IMR-90 (cell line): ENCODE data around the gene IRAK3. TPM values are rescaled to one million over a fixed set of nuclear protein-coding genes. Genes with fewer than 3 reads are reported as not detected.

Experiments
- ATAC-seq: fragments of 200-7000 bp; cut with Tn5 transposase; 2 replicates; pipeline ENCODE4 v1.9.1; 2020; ENCODE audit warnings: low read depth, mild to moderate bottlenecking, moderate library complexity
- BruUV-seq: library from RNA; stranded (reverse); fragments of 400-500 nt; replicated peaks from 2 replicates; lab custom pipeline; 2021; lab: Mats Ljungman, UMichigan
- CTCF ChIA-PET: fragments of 300-600 bp; formaldehyde crosslinking; extraction: SDS; loops from one replicate; lab custom pipeline; 2021; ENCODE audit warnings: antibody characterized with exemption; lab: Yijun Ruan, JAX
- POLR2A ChIA-PET: fragments of 300-600 bp; sonication (Branson Sonifier 250); formaldehyde crosslinking; loops from one replicate; lab custom pipeline; 2022; ENCODE audit warnings: antibody characterized with exemption; ENCODE audit not compliant: unreplicated experiment; lab: Charles Lee
- DNase-seq: peaks from one replicate; pipeline ENCODE4 v3.0.0; 2013
- H2AFZ ChIP-seq: replicated peaks from 2 replicates; pipeline ENCODE3; 2013; ENCODE audit warnings: low read length, mild to moderate bottlenecking; ENCODE audit not compliant: poor library complexity
- H2AK5ac ChIP-seq: 2 replicates; pipeline ENCODE4 v1.6.1; 2013; ENCODE audit warnings: low read depth, low read length, inconsistent platforms
- H2AK9ac ChIP-seq: replicated peaks from 2 replicates; pipeline ENCODE3; 2013; ENCODE audit warnings: mild to moderate bottlenecking, low read depth, low read length, moderate library complexity; ENCODE audit not compliant: poor library complexity
- H2BK120ac ChIP-seq: 2 replicates; pipeline ENCODE4 v1.6.1; 2013; ENCODE audit warnings: low read depth, low read length, inconsistent platforms
- H2BK15ac ChIP-seq: 3 replicates; pipeline ENCODE4 v1.6.1; 2013; ENCODE audit warnings: low read depth, low read length, inconsistent platforms
- H2BK20ac ChIP-seq: 2 replicates; pipeline ENCODE4 v1.6.1; 2013; ENCODE audit warnings: low read depth, mild to moderate bottlenecking, inconsistent platforms, low read length, moderate library complexity
- H2BK5ac ChIP-seq: 2 replicates; pipeline ENCODE4 v1.6.1; 2013; ENCODE audit warnings: mild to moderate bottlenecking, low read depth, low read length, inconsistent platforms; ENCODE audit not compliant: poor library complexity, severe bottlenecking
- H3K14ac ChIP-seq: replicated peaks from 2 replicates; pipeline ENCODE4 v1.6.1; 2013; ENCODE audit warnings: low read depth, low read length, inconsistent platforms
- H3K18ac ChIP-seq: 2 replicates; pipeline ENCODE4 v1.6.1; 2013; ENCODE audit warnings: low read depth, low read length, control low read depth
- H3K23ac ChIP-seq: 2 replicates; pipeline ENCODE4 v1.6.1; 2013; ENCODE audit warnings: low read depth, low read length, inconsistent platforms
- H3K27ac ChIP-seq: 2 replicates; pipeline ENCODE4 v1.5.1; 2013; ENCODE audit warnings: mild to moderate bottlenecking, control low read depth, low read length; ENCODE audit not compliant: insufficient read depth
- H3K27me3 ChIP-seq: 2 replicates; pipeline ENCODE4 v1.6.1; 2013; ENCODE audit warnings: low read length; ENCODE audit not compliant: control insufficient read depth, insufficient read depth
- H3K36me3 ChIP-seq: 2 replicates; pipeline ENCODE4 v1.6.1; 2013; ENCODE audit warnings: low read length, mixed read lengths; ENCODE audit not compliant: control insufficient read depth, insufficient read depth
- H3K4ac ChIP-seq: 2 replicates; pipeline ENCODE4 v1.6.1; 2013; ENCODE audit warnings: low read depth, low read length, inconsistent platforms
- H3K4me1 ChIP-seq: 2 replicates; pipeline ENCODE4 v1.6.1; 2013; ENCODE audit warnings: low read length, mixed read lengths; ENCODE audit not compliant: control insufficient read depth, insufficient read depth
- H3K4me2 ChIP-seq: 2 replicates; pipeline ENCODE4 v1.6.1; 2013; ENCODE audit warnings: low read depth, mild to moderate bottlenecking, control low read depth, low read length, moderate library complexity
- H3K4me3 ChIP-seq: 2 replicates; pipeline ENCODE4 v1.5.1; 2013; ENCODE audit warnings: low read depth, mild to moderate bottlenecking, control low read depth, low read length, moderate library complexity; ENCODE audit not compliant: insufficient read depth
- H3K56ac ChIP-seq: 2 replicates; pipeline ENCODE4 v1.6.1; 2013; ENCODE audit warnings: low read length, inconsistent platforms; ENCODE audit not compliant: insufficient read depth; ENCODE audit errors: extremely low read depth
- H3K79me1 ChIP-seq, 2 experiments: 2 replicates each; pipeline ENCODE4 v1.6.1; 2013; ENCODE audit warnings: low read length in 2 of 2, inconsistent platforms in 1 of 2, low read depth in 1 of 2
- H3K9ac ChIP-seq: 2 replicates; pipeline ENCODE4 v1.6.1; 2013; ENCODE audit warnings: low read depth, low read length, control low read depth
- H3K9me1 ChIP-seq: 2 replicates; pipeline ENCODE4 v1.6.1; 2013; ENCODE audit warnings: low read length, inconsistent platforms; ENCODE audit not compliant: insufficient read depth
- H3K9me3 ChIP-seq: 2 replicates; pipeline ENCODE4 v1.6.1; 2013; ENCODE audit warnings: low read length; ENCODE audit not compliant: control insufficient read depth, insufficient read depth
- H4K20me1 ChIP-seq: 2 replicates; pipeline ENCODE4 v1.6.1; 2013; ENCODE audit warnings: low read length, inconsistent platforms; ENCODE audit not compliant: insufficient read depth
- H4K5ac ChIP-seq: 2 replicates; pipeline ENCODE4 v1.6.1; 2013; ENCODE audit warnings: mild to moderate bottlenecking, low read depth, low read length, control low read depth
- H4K8ac ChIP-seq, 2 experiments: 2 replicates each; pipeline ENCODE4 v1.6.1; 2013; ENCODE audit warnings: low read depth in 2 of 2, low read length in 2 of 2, control low read depth in 1 of 2, inconsistent platforms in 1 of 2
- H4K91ac ChIP-seq: 2 replicates; pipeline ENCODE4 v1.6.1; 2013; ENCODE audit warnings: low read depth, low read length, inconsistent platforms; ENCODE audit not compliant: insufficient read depth
- FOS ChIP-seq: fragments of 150-350 bp; IDR thresholded peaks from 2 replicates; pipeline ENCODE4 v1.6.1; 2016; ENCODE audit warnings: low read depth, low read length
- MAFK ChIP-seq: IDR thresholded peaks from 2 replicates; pipeline ENCODE4 v1.6.1; 2012; ENCODE audit warnings: low read depth, low read length, improper control_type of control experiment
- RFX5 ChIP-seq: IDR thresholded peaks from 2 replicates; pipeline ENCODE4 v1.8.0; 2012; ENCODE audit warnings: low read depth, mild to moderate bottlenecking, low read length, moderate library complexity
- WGBS, 2 experiments: methylation state at CpG; one replicate each; pipeline versions ENCODE4 v1.1.5 to v1.1.7; 2013; ENCODE audit warnings: missing lambda C conversion rate in 2 of 2; ENCODE audit not compliant: insufficient read length in 1 of 2; ENCODE audit errors: extremely low coverage in 2 of 2; 5-methylcytosine and 5-hydroxymethylcytosine counted together
- dilution Hi-C: fragments of 300-500 bp; cut with HindIII; formaldehyde crosslinking; loops from one replicate; pipeline ENCODE4 v1.14.3; 2018; ENCODE audit warnings: low sequenced_read_pairs; ENCODE audit not compliant: unreplicated experiment
- in situ Hi-C: fragments of 300-500 bp; cut with MboI; formaldehyde crosslinking; loops from 3 replicates; pipeline ENCODE4 v1.14.3; 2019; ENCODE audit warnings: low sequenced_read_pairs, inconsistent platforms, mixed read lengths
- intact Hi-C: fragments of 100-400 bp; cut with micrococcal nuclease; formaldehyde crosslinking; loops from 2 replicates; pipeline ENCODE4 v1.10.0; 2022
- polyA plus RNA-seq, 3 experiments: library from polyadenylated mRNA; depleted of rRNA; stranded (reverse); fragments of >200 nt; gene quantifications; 2 replicates each; pipeline ENCODE4 v1.2.3, GENCODE V29; 2012; ENCODE audit warnings: low replicate concordance in 1 of 3
- total RNA-seq: library from RNA; depleted of rRNA; stranded (reverse); fragments of >200 nt; gene quantifications from 2 replicates; pipeline ENCODE4 v1.2.3, GENCODE V29; 2012

IRAK3 gene
- total and polyA plus RNA-seq, 2 of the 4 experiments (the other 2 are of a cell fraction): 0.53 to 0.72 TPM

DNA sequence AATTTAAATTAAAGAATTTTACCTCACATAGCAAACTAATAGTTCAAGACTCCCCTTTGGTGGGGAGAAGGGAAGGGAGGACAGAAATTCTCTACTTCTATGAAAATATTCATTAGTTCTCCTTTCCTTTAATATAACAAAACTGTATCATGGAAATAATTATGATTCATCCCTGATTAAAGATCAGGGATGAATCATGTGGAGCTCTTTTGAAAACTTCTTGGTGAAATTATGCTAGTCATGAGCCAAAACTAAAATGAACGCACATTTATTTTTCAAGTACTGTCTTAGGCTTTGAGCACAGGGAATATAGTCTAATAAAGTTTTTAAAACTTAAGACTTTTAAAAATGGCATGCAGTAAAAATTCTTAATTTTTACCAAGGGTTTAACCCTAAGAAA, 36.3 kb upstream of the IRAK3 start:
- Histone ChIP-seq H3K4me3 (no peak overlapping the region), H3K14ac (no peak overlapping the region), H3K9ac (no peak overlapping the region), H3K79me1 (peaks cover 23 to 29% of the 10 kb centered on the region in 2 experiments), H3K9me3 (no peaks in the 10 kb centered on the region), H2AFZ (no peak overlapping the region), H3K27me3 (no peaks in the 10 kb centered on the region), H2BK5ac (no peak overlapping the region), H3K4me2 (no peak overlapping the region), H4K5ac (no peak overlapping the region), H2AK9ac (no peak overlapping the region), H3K23ac (no peak overlapping the region), H2BK15ac (no peak overlapping the region), H2BK20ac (no peak overlapping the region), H3K27ac (no peak overlapping the region), H3K36me3 (peaks cover 7% of the 10 kb centered on the region), H3K4ac (no peak overlapping the region), H4K8ac (no peak overlapping the region), H3K56ac (no peak overlapping the region), H4K91ac (no peak overlapping the region), H3K4me1 (no peaks in the 10 kb centered on the region), H4K20me1 (no peaks in the 10 kb centered on the region; the same call in 1 of the 2 replicates), H2AK5ac (no peak overlapping the region), H3K9me1 (0 out of 2 replicates have a peak, but pooled peaks cover 3% of the 10 kb centered on the region), H2BK120ac (no peak overlapping the region), H3K18ac (no peak overlapping the region)
- ChIA-PET POLR2A (no interaction called here), CTCF (no interaction called here)
- DNase-seq (peak; percentile 56), ATAC-seq (no peak)
- BruUV-seq: no TSS peak
- dilution Hi-C loops (no loop called here), intact Hi-C loops (loop anchor here (10.0 kb wide), 1 partner anchor 1928 kb away; the partner anchor contains the start of gene KICS2), in situ Hi-C loops (loop anchor here (25.0 kb wide), 1 partner anchor 260 kb away; no protein-coding TSS in a partner anchor)
- 0 out of 2 replicates have a peak, but pooled peaks have one; percentile 8 for TF ChIP-seq FOS
- TF ChIP-seq RFX5: no peak
- TF ChIP-seq MAFK: no peak
- no CpG with 5 or more reads among the region's 1 CpG for WGBS, 2 experiments
